Fibroblast of lung (primary cell): ENCODE measurements around the gene CNOT2.
"Not testable (repeated sequence)": the region's sequence is repeated elsewhere in the genome, so short reads cannot be mapped to it uniquely, and the experiment has no call there.

Source experiments
- EZH2 ChIP-seq: IDR thresholded peaks from 2 replicates; pipeline ENCODE4 v1.5.1; 2012; ENCODE audit warnings: low read length, control low read depth, mild to moderate bottlenecking; ENCODE audit errors: missing control alignments
- TF ChIP-seq, protein P1 (sequence below), 2 donors: IDR thresholded peaks in 1 of 2; conservative IDR thresholded peaks in 1 of 2; 1 replicate in 1 of 2; 2 replicates in 1 of 2; pipeline ENCODE4 v1.5.1; 2011 to 2012; ENCODE audit warnings: low read length in 2 of 2, control low read depth in 1 of 2, inconsistent platforms in 1 of 2, low read depth in 1 of 2, mild to moderate bottlenecking in 1 of 2

DNA sequence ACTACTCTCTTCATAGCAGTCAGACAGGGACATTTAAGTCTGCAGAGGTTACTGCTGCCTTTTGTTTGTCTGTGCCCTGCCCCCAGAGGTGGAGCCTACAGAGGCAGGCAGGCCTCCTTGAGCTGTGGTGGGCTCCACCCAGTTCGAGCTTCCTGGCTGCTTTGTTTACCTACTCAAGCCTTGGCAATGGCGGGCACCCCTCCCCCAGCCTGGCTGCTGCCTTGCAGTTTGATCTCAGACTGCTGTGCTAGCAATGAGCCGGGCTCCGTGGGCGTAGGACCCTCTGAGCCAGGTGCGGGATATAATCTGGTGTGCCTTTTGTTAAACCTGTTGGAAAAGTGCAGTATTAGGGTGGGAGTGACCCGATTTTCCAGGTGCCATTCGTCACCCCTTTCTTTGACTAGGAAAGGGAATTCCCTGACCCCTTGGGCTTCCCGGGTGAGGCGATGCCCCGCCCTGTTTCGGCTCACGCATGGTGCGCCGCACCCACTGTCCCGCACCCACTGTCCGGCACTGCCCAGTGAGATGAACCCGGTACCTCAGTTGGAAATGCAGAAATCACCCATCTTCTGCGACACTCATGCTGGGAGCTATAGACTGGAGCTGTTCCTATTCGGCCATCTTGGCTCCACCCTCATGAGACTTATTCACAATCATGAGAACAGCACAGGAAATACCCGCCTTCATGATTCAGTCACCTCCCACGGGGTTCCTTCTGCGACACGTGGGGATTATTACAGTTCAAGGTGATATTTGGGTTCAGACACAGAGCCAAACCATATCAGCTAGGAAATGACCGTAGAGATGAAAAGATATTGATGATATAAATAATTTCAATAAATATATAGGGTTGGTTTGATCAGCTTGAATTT, 61.7 kb downstream of the CNOT2 start:
- TF ChIP-seq, protein P1, sequence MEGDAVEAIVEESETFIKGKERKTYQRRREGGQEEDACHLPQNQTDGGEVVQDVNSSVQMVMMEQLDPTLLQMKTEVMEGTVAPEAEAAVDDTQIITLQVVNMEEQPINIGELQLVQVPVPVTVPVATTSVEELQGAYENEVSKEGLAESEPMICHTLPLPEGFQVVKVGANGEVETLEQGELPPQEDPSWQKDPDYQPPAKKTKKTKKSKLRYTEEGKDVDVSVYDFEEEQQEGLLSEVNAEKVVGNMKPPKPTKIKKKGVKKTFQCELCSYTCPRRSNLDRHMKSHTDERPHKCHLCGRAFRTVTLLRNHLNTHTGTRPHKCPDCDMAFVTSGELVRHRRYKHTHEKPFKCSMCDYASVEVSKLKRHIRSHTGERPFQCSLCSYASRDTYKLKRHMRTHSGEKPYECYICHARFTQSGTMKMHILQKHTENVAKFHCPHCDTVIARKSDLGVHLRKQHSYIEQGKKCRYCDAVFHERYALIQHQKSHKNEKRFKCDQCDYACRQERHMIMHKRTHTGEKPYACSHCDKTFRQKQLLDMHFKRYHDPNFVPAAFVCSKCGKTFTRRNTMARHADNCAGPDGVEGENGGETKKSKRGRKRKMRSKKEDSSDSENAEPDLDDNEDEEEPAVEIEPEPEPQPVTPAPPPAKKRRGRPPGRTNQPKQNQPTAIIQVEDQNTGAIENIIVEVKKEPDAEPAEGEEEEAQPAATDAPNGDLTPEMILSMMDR (conservative IDR thresholded peaks at IDR 0.05 in 1 of 2, IDR thresholded peaks at IDR 0.05 in 1 of 2; ENCODE audit: low read depth in 1 of 2, low read length in 2 of 2) = not testable (repeated sequence)
- TF ChIP-seq EZH2 = not testable (repeated sequence)
